PFSK-1 (cell line): ENCODE measurements around the gene ADAM12.

Source experiments
- FOXP2 ChIP-seq: optimal IDR thresholded peaks from 2 replicates; pipeline ENCODE3; 2011; ENCODE audit warnings: borderline replicate concordance, control low read depth, inconsistent platforms; ENCODE audit not compliant: insufficient read depth; ENCODE audit errors: extremely low read length, extremely low read depth
- POLR2AphosphoS5 ChIP-seq: IDR thresholded peaks from 2 replicates; pipeline ENCODE4 v1.6.1; 2012; ENCODE audit warnings: low read depth, mild to moderate bottlenecking, control low read depth, low read length, moderate library complexity
- REST ChIP-seq, 2 experiments: IDR thresholded peaks; 2 replicates each; pipeline versions ENCODE4 v1.6.1 to v1.8.0; 2011 to 2012; ENCODE audit warnings: low read depth in 2 of 2, low read length in 2 of 2, control low read depth in 1 of 2, inconsistent platforms in 1 of 2, mild to moderate bottlenecking in 1 of 2, moderate library complexity in 1 of 2; ENCODE audit not compliant: insufficient read depth in 1 of 2
- SIN3A ChIP-seq: IDR thresholded peaks from 2 replicates; pipeline ENCODE4 v1.6.1; 2012; ENCODE audit warnings: mild to moderate bottlenecking, low read length, moderate library complexity, borderline replicate concordance; ENCODE audit not compliant: insufficient read depth
- TAF1 ChIP-seq: IDR thresholded peaks from 2 replicates; pipeline ENCODE4 v1.6.1; 2012; ENCODE audit warnings: low read length, control low read depth, borderline replicate concordance; ENCODE audit not compliant: insufficient read depth

ADAM12 gene

GRCh38 chr10:126331101-126331500 is 57.2 kb downstream of the ADAM12 start:
- no peak for TF ChIP-seq FOXP2
- TF ChIP-seq SIN3A: no peak
- TF ChIP-seq POLR2AphosphoS5: no peak
- no peak for TF ChIP-seq REST (IDR thresholded peaks at IDR 0.05; ENCODE audit: insufficient read depth in 1 of 2, low read depth in 2 of 2, low read length in 2 of 2)
- no peak for TF ChIP-seq TAF1

GRCh38 chr10:126324826-126325225 is 63.5 kb downstream of the ADAM12 start:
- TF ChIP-seq REST (IDR thresholded peaks at IDR 0.05; ENCODE audit: insufficient read depth in 1 of 2, low read depth in 2 of 2, low read length in 2 of 2) (no peak), POLR2AphosphoS5 (no peak), TAF1 (no peak), FOXP2 (no peak), SIN3A (no peak)

GRCh38 chr10:126321440-126321839 is 66.8 kb downstream of the ADAM12 start:
- TF ChIP-seq SIN3A (no peak), POLR2AphosphoS5 (no peak), REST (IDR thresholded peaks at IDR 0.05; ENCODE audit: insufficient read depth in 1 of 2, low read depth in 2 of 2, low read length in 2 of 2) (no peak), FOXP2 (no peak), TAF1 (no peak)

- no peak for TF ChIP-seq REST (IDR thresholded peaks at IDR 0.05; ENCODE audit: insufficient read depth in 1 of 2, low read depth in 2 of 2, low read length in 2 of 2)
- no peak for TF ChIP-seq TAF1
- TF ChIP-seq POLR2AphosphoS5: no peak
- no peak for TF ChIP-seq SIN3A
- TF ChIP-seq FOXP2: no peak
Measured at GRCh38 chr10:126317751-126318150, 70.5 kb downstream of the ADAM12 start.

GRCh38 chr10:126315494-126316177 is 72.6 kb downstream of the ADAM12 start:
- TF ChIP-seq SIN3A: no peak
- no peak for TF ChIP-seq POLR2AphosphoS5
- no peak for TF ChIP-seq REST (IDR thresholded peaks at IDR 0.05; ENCODE audit: insufficient read depth in 1 of 2, low read depth in 2 of 2, low read length in 2 of 2)
